Measurements from ENCODE around the gene SERPINA4. TPM values are rescaled to one million over a fixed set of nuclear protein-coding genes. Genes with fewer than 3 reads are reported as not detected.

The SERPINA4 gene
- total and polyA plus RNA-seq, 2 experiments from 2014 or later = not detected

DNA sequence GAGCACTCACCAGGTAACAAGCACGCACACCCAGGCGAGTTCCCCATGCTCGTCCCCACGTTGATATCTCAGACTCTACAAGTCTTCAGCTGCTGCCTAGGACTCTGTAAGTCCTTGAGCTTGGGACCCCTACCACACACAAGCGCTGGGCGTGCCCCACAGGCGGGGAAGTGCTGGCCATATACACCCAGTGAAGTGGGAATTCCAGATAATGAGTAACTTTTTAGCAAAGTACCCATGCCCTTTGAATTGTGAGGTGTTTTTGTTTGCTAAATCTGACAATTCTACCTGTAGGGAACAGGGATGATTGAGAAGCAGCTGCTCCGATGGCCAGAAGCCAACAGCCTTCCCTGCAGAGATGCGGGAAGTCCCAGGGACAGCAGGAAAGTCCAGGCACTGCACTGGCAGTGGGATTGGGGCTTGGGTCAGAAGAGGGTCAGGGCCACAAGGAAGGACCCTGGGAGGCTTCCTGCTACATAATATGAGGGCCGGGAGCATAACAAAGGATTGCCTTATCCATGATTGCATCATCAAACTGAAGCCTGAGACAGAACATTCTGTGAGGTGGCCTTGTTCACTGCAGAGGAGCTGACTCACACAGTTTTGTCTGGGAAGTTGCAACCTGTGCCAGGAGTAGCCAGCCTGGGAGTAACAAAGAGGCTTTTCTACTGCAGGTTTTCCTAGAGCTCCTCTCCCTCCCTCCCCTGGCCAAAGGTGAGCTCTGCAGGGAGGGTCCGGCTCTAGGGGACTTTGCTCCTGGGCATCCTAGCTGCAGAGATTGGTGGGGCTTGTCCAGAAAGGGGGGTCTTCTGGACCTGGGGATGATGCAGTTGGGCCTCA lies 37.8 kb downstream of the SERPINA4 start:
- peak in 1 of 2 donors; percentile 98 for DNase-seq (ENCODE audit: low read depth in 1 of 2, low spot score in 1 of 2)
- TF ChIP-seq, protein P1, sequence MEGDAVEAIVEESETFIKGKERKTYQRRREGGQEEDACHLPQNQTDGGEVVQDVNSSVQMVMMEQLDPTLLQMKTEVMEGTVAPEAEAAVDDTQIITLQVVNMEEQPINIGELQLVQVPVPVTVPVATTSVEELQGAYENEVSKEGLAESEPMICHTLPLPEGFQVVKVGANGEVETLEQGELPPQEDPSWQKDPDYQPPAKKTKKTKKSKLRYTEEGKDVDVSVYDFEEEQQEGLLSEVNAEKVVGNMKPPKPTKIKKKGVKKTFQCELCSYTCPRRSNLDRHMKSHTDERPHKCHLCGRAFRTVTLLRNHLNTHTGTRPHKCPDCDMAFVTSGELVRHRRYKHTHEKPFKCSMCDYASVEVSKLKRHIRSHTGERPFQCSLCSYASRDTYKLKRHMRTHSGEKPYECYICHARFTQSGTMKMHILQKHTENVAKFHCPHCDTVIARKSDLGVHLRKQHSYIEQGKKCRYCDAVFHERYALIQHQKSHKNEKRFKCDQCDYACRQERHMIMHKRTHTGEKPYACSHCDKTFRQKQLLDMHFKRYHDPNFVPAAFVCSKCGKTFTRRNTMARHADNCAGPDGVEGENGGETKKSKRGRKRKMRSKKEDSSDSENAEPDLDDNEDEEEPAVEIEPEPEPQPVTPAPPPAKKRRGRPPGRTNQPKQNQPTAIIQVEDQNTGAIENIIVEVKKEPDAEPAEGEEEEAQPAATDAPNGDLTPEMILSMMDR (IDR thresholded peaks at IDR 0.05; ENCODE audit: low read depth, low read length) = peak; percentile 28
- H3K4me1 ChIP-seq (ENCODE audit: low read depth) = no peaks in the 10 kb centered on the region
- no peak overlapping the region for H3K27ac ChIP-seq
- no peaks in the 10 kb centered on the region for H3K27me3 ChIP-seq
- H3K4me3 ChIP-seq = no peak overlapping the region
- no peaks in the 10 kb centered on the region for H3K36me3 ChIP-seq
- H3K9me3 ChIP-seq (ENCODE audit: low read depth) = no peaks in the 10 kb centered on the region

DNA sequence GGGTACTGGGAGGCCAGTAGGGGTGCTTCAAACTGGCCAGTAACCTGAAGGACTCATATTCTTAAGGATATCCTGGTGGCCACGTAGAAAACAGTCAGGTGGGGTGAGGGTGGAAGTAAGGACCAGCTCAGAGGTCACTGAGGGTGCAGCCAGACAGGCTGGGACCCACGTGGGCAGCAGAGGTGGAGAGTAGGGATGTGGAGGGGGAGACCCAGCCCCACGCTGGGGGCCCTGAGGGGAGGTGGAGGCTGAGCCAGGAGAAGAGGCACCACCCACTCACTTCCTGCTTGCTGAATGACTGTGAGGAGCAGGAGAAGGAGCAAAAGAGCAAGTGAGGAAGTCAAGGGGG lies 38.4 kb downstream of the SERPINA4 start:
- no peaks in the 10 kb centered on the region for H3K4me1 ChIP-seq (ENCODE audit: low read depth)
- TF ChIP-seq, protein P1 (IDR thresholded peaks at IDR 0.05; ENCODE audit: low read depth, low read length) = no peak
- DNase-seq (ENCODE audit: low read depth in 1 of 2, low spot score in 1 of 2) = peak in 1 of 2 donors; percentile 27
- H3K4me3 ChIP-seq = no peak overlapping the region
- H3K9me3 ChIP-seq (ENCODE audit: low read depth) = no peaks in the 10 kb centered on the region
- no peaks in the 10 kb centered on the region for H3K27me3 ChIP-seq
- no peak overlapping the region for H3K27ac ChIP-seq
- H3K36me3 ChIP-seq = no peaks in the 10 kb centered on the region

DNA sequence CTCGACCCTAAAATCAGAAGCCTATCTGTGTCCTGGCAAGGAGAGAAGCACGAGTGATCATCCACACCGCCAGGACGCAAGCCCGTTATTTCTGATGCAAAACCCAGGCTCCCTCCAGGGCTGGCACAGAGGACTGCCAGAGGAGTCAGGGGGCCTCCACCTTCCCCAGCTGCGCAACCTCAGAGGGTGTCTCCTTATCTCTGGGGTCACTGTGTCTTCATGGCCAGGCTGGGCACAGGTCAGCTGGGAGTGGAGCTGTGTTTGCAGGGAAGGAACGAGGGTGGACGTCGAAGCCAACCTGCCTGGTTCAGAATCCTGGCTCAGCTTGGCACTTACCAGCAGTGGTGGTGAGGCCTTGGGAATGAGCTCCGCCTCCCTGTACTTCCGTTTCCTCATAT lies 38.9 kb downstream of the SERPINA4 start:
- TF ChIP-seq, protein P1 (IDR thresholded peaks at IDR 0.05; ENCODE audit: low read depth, low read length) = no peak
- no peak overlapping the region for H3K4me3 ChIP-seq
- no peak overlapping the region for H3K27ac ChIP-seq
- no peaks in the 10 kb centered on the region for H3K4me1 ChIP-seq (ENCODE audit: low read depth)
- H3K36me3 ChIP-seq = no peaks in the 10 kb centered on the region
- H3K27me3 ChIP-seq = no peaks in the 10 kb centered on the region
- no peaks in the 10 kb centered on the region for H3K9me3 ChIP-seq (ENCODE audit: low read depth)
- no peak for DNase-seq (ENCODE audit: low read depth in 1 of 2, low spot score in 1 of 2)

DNA sequence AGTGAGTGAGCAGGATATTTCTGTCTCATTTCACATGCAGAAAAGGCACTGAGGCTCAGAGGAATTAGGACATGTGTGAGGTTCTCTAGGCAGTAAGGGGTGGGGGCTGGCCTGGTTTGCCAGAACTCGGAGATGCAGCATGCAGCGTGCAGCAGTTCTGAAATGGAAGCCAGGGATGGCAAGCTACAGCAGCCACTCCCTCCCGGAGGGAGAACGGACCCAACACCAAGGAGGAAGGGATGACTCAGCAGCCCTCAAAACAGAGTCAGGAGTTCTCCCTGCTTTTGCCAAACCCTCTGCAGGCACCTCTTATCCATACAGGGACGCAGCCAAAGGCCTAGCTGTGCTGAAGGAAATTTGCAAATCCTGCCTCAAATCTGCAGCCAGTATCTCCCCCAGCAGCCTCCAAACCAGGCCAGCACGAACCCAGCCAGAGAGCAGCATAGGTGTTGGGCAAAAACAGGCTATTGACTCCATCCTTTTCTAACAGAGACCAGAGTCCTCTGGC lies 40.7 kb downstream of the SERPINA4 start:
- no peak overlapping the region for H3K27ac ChIP-seq
- DNase-seq (ENCODE audit: low read depth in 1 of 2, low spot score in 1 of 2) = peak in 1 of 2 donors; percentile 97

DNA sequence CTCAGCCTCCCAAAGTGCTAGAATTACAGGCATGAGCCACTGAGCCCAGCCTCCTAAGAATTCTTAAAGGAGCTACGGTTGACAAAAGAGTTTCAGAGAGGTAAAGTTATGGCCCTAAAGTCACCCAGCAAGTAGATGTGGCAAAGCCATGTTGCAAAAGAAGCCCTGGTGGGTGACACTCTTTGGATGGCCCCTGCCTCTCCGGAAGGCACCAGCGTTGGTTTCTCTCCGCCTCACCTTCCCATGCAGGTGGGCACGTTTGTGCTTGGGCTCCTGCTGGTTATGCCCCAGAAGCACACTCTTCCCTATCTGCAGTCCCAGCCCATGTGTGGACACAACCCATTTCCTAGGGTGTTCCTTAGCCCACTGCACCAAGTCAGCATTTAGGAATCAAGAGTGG lies 41.5 kb downstream of the SERPINA4 start:
- H3K27ac ChIP-seq = no peak overlapping the region
- H3K27me3 ChIP-seq = no peaks in the 10 kb centered on the region
- no peak for DNase-seq (ENCODE audit: low read depth in 1 of 2, low spot score in 1 of 2)
- TF ChIP-seq, protein P1 (IDR thresholded peaks at IDR 0.05; ENCODE audit: low read depth, low read length) = no peak
- H3K4me1 ChIP-seq (ENCODE audit: low read depth) = no peaks in the 10 kb centered on the region
- H3K4me3 ChIP-seq = no peak overlapping the region
- no peaks in the 10 kb centered on the region for H3K9me3 ChIP-seq (ENCODE audit: low read depth)
- H3K36me3 ChIP-seq = no peaks in the 10 kb centered on the region

More for the DNA sequence above, 40.7 kb downstream of the SERPINA4 start:
- Histone ChIP-seq H3K9me3 (ENCODE audit: low read depth) (no peaks in the 10 kb centered on the region), H3K4me1 (ENCODE audit: low read depth) (no peaks in the 10 kb centered on the region), H3K27me3 (no peaks in the 10 kb centered on the region), H3K4me3 (no peak overlapping the region), H3K36me3 (no peaks in the 10 kb centered on the region)
- TF ChIP-seq, protein P1 (IDR thresholded peaks at IDR 0.05; ENCODE audit: low read depth, low read length) = no peak
